ENCODE measurements around the gene CASKIN2.

GRCh38 chr17:75476752-75477489 is 38.4 kb downstream of the CASKIN2 start:
- TF ChIP-seq CTCF (IDR thresholded peaks at IDR 0.05), result no peak
- TF ChIP-seq POLR2A (IDR thresholded peaks at IDR 0.05), result no peak
